GM10847 (cell line): Measurements from ENCODE around the gene WWC2.

Source experiments
- POLR2A ChIP-seq: IDR thresholded peaks from 2 replicates; pipeline ENCODE4 v1.6.1; 2011; ENCODE audit not compliant: insufficient read length; ENCODE audit errors: extremely low read depth

The WWC2 gene

DNA sequence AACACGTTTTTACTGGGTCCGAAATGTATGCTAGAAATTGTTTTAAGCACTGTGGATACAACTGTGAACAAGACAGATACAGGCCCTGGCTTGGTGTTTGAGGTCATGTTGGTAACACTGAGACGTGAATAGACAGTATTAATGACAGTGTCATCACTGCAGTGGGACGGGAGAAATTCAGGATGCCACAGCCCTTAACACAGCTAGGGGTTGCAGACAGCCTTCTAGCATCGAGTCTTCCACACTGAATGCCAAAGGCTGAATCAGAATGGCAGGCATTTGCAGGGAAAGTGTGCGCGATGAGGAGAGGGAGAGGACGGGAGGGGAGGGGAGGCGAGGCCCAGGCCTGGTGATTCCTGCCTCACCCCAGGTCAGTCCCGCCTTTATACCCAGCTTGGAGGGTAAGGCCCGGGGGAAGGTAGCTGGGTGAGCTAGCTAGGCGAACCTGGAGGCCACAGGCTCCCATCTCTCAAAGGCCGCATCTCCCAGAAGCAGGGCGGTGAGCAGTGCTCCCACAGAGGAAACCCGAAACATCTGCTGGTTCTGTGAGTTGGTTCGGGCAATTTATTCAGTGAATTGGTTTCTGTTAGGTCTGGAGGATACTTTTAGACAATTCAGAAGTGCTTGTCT lies 267.3 kb downstream of the WWC2 start:
- TF ChIP-seq POLR2A, result no peak

DNA sequence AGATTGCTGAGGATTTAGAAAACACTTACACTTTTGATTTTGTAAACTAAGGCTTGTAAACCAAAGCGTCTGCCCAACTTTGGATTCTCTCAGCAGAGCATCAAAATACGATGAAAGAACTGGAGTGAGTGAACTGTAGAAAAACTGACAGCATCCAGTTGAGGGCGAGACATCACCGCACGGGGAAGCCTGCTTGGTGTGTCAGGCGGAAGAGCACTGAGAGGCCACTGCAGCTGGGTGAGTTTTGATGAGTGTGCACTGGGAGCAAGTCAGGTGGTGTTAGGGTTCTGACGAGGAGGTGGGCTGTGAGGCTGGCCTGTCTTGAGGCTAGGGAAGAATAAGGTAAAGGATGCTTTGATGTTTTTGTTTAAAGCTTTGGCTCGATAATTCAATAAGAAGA lies 270.0 kb downstream of the WWC2 start:
- no peak for TF ChIP-seq POLR2A
